GM12872 (cell line): Measurements from ENCODE around the gene APOD.
A peak's percentile ranks its signal among the peaks of the same experiment; 100 is the strongest.

Experiments used
- TF ChIP-seq, protein P1 (sequence below): IDR thresholded peaks from 3 replicates; pipeline ENCODE4 v1.5.1; 2011; ENCODE audit warnings: low read depth, mild to moderate bottlenecking, low read length, moderate library complexity; ENCODE audit not compliant: insufficient read depth

Gene APOD

DNA sequence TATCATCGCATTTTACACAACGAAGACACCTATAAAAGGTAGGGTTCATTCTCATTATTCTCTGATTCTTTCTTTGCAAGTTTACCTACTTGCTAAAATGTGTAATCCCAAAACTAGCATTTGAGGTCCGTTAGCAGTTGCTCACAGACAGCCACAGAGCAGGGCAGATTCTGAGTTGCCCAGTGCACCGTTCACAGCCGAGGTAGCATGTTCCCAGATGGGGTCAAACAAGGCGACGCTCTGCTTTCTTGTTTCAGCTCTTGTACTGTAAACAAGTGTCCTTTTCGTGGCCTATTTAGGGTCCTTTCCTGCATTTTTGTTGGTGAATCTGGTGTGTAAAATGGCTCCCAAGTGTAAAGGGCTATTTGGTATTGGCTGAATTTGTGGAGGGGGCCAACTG, 43.7 kb downstream of the APOD start:
- TF ChIP-seq, protein P1, sequence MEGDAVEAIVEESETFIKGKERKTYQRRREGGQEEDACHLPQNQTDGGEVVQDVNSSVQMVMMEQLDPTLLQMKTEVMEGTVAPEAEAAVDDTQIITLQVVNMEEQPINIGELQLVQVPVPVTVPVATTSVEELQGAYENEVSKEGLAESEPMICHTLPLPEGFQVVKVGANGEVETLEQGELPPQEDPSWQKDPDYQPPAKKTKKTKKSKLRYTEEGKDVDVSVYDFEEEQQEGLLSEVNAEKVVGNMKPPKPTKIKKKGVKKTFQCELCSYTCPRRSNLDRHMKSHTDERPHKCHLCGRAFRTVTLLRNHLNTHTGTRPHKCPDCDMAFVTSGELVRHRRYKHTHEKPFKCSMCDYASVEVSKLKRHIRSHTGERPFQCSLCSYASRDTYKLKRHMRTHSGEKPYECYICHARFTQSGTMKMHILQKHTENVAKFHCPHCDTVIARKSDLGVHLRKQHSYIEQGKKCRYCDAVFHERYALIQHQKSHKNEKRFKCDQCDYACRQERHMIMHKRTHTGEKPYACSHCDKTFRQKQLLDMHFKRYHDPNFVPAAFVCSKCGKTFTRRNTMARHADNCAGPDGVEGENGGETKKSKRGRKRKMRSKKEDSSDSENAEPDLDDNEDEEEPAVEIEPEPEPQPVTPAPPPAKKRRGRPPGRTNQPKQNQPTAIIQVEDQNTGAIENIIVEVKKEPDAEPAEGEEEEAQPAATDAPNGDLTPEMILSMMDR = no peak

DNA sequence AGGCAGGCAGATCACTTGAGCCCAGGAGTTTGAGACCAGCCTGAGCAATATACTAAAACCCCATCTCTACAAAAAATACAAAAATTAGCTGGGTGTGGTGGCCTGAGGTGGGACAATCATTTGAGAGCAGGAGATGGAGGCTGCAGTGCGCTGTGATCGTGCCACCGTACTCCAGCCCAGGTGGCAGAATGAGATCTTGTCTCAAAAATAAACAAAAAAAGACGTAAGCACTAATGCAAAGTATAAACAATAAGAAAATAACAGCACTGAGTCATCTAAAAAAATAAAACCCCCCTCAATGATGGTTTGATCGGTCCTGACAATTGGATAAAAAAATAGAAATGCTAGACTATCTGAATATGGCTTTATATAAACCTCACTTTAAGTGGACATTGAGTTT, 44.3 kb downstream of the APOD start:
- TF ChIP-seq, protein P1 = no peak

DNA sequence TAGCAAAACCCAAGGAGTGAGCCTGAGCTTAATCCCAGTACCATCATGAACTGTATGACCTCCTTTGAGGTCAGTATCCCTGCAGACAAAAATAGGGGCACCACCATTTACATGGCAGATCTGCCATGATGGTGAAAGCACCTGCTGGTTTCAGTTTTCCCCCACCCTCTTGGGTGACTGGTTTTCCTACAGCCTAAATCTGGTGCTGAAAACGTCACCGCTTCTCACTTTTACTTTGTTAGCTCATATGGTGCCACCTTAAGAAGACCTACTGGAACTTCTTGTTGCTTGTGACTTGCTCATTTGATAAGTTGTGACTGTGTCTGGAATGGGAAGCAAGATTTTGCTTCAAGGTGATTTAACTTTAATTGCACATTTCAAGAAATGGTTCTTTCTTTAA, 45.7 kb downstream of the APOD start:
- TF ChIP-seq, protein P1 = peak; percentile 18; the same call in 1 of the 3 replicates

DNA sequence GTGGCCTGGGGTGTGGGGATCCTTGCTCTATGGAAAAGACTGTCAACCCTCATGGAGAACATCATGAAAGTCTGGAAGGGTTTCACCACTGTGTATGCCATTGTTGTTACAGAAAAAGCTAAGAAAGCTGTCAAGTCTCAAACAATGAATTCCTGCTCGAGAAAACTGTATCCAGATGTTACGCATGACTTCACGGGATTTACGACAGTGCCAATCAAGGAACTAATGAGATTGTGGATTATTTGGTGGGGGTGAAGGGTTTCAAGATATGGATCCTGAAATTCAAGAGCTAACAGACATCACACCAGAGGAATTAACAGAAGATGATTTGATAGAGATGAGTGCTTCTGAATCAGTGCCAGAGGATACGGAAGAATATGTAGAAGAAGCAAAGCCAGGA, 48.4 kb downstream of the APOD start:
- TF ChIP-seq, protein P1 = no peak

DNA sequence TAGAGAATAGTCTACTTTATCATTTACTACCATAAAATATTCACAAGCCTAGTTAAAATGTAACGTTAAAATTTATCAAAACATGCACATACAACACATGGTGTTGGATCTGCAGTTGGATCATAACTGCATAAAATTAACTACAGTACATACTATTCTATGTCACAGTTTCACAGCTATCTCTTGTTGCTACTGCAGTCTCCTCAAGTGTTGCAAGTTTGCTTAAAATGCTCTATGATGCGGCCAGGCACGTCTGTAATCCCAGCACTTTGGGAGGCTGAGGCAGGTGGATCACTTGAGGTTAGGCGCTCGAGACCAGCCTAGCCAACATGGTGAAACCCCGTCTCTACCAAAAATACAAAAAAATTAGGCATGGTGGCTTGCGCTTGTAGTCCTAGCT, 50.9 kb downstream of the APOD start:
- TF ChIP-seq, protein P1 = no peak

DNA sequence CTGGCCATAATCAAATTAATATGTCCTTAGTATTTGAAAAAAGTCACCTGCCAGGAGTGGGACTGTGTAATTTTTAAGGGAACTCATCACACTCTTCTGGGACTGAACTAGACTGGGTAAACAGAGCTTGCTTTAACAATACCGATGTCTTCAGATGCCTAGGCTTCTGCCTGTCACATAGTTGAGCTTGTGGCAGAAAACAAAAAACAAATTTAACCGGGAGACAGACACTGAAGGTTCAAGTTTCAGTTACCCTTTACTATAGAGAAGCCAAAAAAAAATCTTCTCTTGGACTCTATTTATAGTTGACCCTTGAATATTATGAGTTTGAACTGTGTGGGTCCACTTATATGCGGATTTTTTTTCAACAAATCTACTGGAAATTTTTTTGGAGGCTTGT, 51.4 kb downstream of the APOD start:
- TF ChIP-seq, protein P1 = no peak

DNA sequence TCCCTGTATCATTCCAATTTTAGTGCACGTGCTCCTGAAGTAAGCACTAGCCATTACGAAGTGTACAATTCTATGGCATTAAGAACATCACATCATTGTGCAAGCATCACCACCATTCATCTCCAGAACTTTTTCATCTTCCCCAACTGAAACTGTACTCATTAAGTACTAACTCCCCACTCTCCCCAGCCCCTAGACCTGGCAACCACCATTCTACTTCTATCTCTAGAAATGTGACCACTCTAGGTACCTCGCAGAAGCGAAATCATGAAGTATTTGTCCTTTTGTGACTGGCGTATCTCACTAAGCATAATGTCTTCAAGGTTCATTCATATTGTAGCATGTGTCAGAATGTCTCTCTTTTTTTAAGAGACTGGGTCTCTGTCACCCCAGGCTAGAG, 52.1 kb downstream of the APOD start:
- TF ChIP-seq, protein P1 = no peak

DNA sequence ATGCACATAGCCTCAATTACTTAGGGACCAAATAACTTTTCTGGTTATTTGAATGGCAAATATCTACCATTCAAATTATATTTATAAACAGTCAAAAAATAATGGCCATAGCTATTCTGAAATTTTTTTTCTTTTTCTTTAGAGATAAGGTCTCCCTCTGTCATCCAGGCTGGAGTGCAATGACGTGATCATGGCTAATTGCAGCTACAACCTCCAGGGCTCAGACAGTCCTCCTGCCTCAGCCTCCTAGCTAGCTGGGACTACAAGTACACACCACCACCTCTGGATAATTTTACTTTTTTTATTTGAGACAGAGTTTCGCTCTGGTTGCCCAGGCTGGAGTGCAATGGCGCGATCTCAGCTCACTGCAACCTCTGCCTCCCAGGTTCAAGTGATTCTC, 57.2 kb downstream of the APOD start:
- TF ChIP-seq, protein P1 = no peak
